Measurements from ENCODE around the gene GRID1.

Gene GRID1

DNA sequence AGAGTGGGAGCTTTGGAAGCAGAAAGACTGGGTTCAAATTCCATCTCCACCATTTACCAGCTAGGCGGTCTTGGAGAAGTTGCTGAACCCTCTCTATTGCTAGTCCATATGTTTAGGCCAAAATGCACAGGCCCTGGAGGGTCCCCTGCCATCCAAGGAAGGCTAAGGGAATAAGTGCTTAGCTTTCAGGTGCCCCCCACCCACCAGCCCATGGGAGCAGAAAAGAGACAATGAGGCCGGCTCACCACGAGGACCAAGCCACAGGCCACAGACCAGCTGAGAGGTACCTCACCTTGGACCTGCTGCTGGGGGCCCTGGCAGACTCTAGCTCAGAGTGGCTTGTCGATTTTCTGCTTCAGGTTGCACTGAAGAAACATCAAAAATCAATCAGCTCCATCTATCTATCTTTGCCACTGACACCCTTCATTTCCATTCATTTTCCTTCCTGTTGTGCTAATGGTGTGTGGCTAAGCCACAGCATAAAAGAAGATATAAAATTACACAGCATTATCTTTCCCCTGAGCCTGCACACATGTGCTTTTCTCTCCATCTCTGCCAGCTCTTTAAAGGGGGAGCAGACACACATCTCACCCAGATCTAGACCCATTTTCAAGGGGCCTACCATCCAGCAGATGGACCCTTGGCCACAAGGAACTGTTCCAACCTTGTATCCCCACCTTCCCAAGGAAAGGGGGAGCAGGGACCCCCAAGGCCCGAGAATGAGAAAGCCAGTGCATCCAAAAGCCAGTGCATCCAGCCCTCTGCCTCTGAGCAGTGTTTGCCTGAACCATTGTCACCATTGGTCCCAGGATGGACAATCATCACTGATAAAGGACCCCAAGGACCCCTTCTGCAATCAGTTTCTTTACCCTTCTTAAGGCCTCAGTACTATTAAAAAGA lies 65.4 kb downstream of the GRID1 start:
- peaks cover 24% of the 10 kb centered on the region for H3K4me1 ChIP-seq
- H3K4me2 ChIP-seq: no peak overlapping the region
- H4K20me1 ChIP-seq: no peaks in the 10 kb centered on the region
- H3K36me3 ChIP-seq: no peaks in the 10 kb centered on the region
- H3K27ac ChIP-seq: no peak overlapping the region
- TF ChIP-seq Cebpa-rat (IDR thresholded peaks at IDR 0.05): no peak
- no peaks in the 10 kb centered on the region for H3K9me3 ChIP-seq
- H3K4me3 ChIP-seq: no peak overlapping the region
- H3K27me3 ChIP-seq: no peaks in the 10 kb centered on the region
- no peak overlapping the region for H3K9ac ChIP-seq

DNA sequence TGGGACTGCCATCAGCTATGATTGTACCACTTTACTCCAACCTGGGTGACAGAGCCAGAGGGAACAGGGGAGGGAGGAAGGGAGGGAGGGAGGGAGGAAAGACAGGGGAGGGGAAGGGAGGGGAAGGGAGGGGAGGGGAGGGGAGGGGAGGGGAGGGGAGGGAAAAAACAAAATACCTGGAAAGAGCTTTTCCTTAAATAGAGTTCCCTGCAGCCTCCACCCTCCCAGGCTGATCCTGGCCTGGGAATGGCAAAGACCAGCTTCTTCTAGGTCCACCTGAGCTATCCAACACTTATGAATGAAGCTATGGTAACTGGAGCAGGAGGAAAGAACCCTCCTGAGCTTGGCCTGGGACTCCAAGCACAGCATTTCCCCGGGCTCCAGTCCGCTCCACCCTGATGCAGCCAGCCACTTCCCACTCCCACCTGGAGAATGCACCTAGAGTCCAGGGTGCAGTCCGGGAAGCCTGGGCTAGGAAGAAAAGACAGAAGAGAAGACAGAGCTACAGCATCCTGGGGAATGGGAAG lies 66.1 kb downstream of the GRID1 start:
- H3K27ac ChIP-seq: no peak overlapping the region
- no peaks in the 10 kb centered on the region for H4K20me1 ChIP-seq
- no peaks in the 10 kb centered on the region for H3K36me3 ChIP-seq
- TF ChIP-seq Cebpa-rat (IDR thresholded peaks at IDR 0.05): no peak
- H3K27me3 ChIP-seq: no peaks in the 10 kb centered on the region
- no peaks in the 10 kb centered on the region for H3K9me3 ChIP-seq
- no peak overlapping the region for H3K4me3 ChIP-seq
- H3K4me1 ChIP-seq: peaks cover 17% of the 10 kb centered on the region
- H3K9ac ChIP-seq: no peak overlapping the region
- no peak overlapping the region for H3K4me2 ChIP-seq

DNA sequence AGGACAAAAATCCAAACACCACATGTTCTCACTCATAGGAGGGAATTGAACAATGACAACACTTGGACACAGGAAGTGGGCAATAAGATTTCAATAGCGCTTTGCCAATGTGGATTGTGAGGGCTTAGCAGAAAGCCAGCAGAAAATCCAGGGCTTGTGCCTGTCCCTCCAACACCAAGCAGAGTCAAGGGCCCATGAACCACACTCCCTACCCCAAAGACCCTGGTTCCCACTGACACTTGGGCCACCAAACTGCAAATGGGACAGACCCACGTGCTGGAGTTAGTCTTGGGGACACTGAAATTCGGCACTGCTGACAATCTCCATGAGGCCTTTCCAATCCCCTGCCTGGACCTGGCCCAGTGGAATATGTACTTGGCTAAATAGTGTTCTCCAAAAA lies 67.0 kb downstream of the GRID1 start:
- Histone ChIP-seq H4K20me1 (no peaks in the 10 kb centered on the region), H3K9ac (no peak overlapping the region), H3K4me3 (no peak overlapping the region), H3K27ac (no peak overlapping the region), H3K4me2 (no peak overlapping the region), H3K9me3 (no peaks in the 10 kb centered on the region), H3K27me3 (no peaks in the 10 kb centered on the region), H3K36me3 (no peaks in the 10 kb centered on the region), H3K4me1 (peaks cover 13% of the 10 kb centered on the region)
- TF ChIP-seq Cebpa-rat (IDR thresholded peaks at IDR 0.05): no peak

DNA sequence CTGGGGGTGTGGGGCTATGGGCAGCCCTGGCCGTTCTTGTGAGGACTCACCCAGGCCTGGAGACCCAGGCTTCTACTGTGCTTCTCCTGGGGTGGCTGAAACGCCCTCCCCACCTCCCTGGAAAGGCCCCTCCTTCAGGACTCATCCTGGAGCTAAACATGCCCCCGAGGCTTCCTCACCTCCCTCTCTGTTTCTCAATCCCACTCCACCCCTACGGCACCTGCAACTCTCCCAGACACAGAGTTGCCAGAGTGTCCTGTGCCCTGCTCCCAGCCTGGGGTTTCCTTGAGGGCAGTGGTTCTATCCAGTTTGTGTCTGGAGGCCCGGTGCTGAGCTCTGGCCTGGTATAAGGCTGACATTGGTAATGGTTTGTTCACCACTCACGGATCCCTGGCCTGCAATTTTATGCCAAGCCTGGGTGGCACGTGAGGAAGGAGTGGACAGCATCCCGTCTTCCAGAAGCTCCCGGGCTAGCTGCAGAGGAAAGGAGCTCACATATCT lies 68.0 kb downstream of the GRID1 start:
- H3K27ac ChIP-seq: no peak overlapping the region
- no peaks in the 10 kb centered on the region for H3K27me3 ChIP-seq
- no peaks in the 10 kb centered on the region for H3K36me3 ChIP-seq
- peaks cover 13% of the 10 kb centered on the region for H3K4me1 ChIP-seq
- TF ChIP-seq Cebpa-rat (IDR thresholded peaks at IDR 0.05): no peak
- no peak overlapping the region for H3K9ac ChIP-seq
- H3K9me3 ChIP-seq: no peaks in the 10 kb centered on the region
- no peaks in the 10 kb centered on the region for H4K20me1 ChIP-seq
- peak overlapping the region; percentile 9; the same call in 1 of the 2 replicates for H3K4me2 ChIP-seq
- no peak overlapping the region for H3K4me3 ChIP-seq

DNA sequence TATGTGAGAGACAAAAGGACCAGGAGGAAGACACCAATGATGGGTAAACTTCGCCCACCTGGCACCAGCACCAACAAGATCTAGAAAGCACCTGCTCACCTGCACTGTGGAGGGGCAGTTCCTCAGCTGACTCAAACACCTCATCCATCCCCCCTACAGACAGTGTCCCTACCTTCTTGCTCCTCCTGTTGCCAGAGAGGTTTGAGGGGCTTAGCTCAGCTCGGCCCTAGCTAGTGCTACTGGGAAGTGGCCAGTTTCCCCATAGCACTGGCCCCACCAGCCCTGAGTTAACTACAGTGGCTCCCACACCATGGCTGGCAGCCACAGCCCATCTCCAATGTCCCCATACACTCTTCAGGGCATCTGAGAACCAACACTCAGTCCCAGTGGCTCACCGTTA lies 70.8 kb downstream of the GRID1 start:
- H3K9ac ChIP-seq: no peak overlapping the region
- H3K36me3 ChIP-seq: no peaks in the 10 kb centered on the region
- H3K4me2 ChIP-seq: no peak overlapping the region
- no peak for TF ChIP-seq Cebpa-rat (IDR thresholded peaks at IDR 0.05)
- peaks cover 23% of the 10 kb centered on the region for H3K4me1 ChIP-seq
- no peak overlapping the region for H3K27ac ChIP-seq
- H3K4me3 ChIP-seq: no peak overlapping the region
- H4K20me1 ChIP-seq: no peaks in the 10 kb centered on the region
- no peaks in the 10 kb centered on the region for H3K9me3 ChIP-seq
- no peaks in the 10 kb centered on the region for H3K27me3 ChIP-seq

DNA sequence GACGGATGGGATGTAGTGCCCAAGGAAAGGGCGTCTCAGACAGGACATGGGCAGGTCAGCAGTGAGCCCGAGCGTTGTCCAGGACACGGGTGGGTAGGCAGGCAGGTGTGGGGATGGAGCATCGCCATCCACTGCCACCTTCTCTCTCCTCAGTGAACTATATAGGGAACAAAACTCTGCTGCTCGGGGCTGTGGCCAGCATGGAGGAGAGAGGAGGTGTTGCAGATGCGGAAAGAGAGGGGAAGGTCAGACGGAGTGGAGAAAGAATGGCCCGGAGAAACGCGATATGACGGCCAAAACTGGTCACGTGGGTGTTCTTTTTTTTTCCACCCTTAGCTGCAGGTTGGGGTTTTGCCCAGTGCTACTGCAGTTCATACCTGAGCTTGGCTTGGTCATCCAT lies 71.2 kb downstream of the GRID1 start:
- Histone ChIP-seq H3K27me3 (no peaks in the 10 kb centered on the region), H3K9me3 (no peaks in the 10 kb centered on the region), H3K4me3 (no peak overlapping the region), H4K20me1 (no peaks in the 10 kb centered on the region), H3K36me3 (no peaks in the 10 kb centered on the region), H3K9ac (no peak overlapping the region), H3K4me1 (peaks cover 26% of the 10 kb centered on the region), H3K27ac (no peak overlapping the region), H3K4me2 (no peak overlapping the region)
- TF ChIP-seq Cebpa-rat (IDR thresholded peaks at IDR 0.05): no peak

DNA sequence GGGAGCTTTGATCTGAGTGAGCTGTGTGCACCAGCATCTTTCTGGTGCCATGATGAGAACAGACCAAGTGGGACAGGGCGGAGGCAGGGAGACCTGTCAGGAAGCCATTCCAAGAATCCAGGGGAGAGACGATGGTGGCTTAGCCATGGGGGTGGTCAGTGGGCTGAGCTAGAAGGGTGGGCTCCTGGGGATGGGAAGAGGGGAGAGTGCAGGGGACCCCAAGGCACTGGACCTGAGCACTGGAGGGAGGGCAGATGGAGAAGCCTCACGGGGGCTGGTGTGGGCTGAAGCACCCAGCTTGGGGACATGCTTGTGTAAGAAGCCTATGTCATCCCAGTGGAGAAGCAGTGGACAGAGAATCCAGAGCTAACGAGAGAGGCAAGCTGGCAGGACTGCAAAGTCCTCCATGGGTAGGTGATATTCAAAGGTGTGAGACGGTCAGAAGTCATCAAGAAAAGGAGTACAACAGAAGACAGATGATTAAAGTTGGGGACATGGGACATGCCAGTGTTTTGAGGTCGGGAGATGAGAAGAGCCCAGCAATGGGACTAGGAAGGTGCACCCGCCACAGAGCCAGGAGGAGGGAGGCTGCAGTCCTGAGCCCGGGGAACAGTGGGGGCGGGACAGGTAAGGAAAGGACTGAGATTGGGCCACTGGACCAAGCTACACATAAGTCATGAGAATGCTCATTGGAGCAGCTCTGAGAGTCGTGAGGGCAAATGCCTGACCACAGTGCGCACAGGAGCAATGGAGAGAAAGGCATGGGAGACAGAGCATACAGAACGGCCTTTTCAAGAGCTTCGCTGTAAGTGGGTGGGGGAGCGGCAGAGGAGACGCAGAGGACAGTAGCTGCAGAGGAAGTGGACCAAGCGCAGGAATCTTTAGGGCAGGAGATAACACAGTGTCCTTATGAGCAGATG lies 72.0 kb downstream of the GRID1 start:
- Histone ChIP-seq H3K4me1 (peaks cover 33% of the 10 kb centered on the region), H4K20me1 (no peaks in the 10 kb centered on the region), H3K4me3 (no peak overlapping the region), H3K4me2 (no peak overlapping the region), H3K27me3 (no peaks in the 10 kb centered on the region), H3K36me3 (no peaks in the 10 kb centered on the region), H3K9ac (no peak overlapping the region), H3K27ac (no peak overlapping the region), H3K9me3 (no peaks in the 10 kb centered on the region)
- TF ChIP-seq Cebpa-rat (IDR thresholded peaks at IDR 0.05): no peak

DNA sequence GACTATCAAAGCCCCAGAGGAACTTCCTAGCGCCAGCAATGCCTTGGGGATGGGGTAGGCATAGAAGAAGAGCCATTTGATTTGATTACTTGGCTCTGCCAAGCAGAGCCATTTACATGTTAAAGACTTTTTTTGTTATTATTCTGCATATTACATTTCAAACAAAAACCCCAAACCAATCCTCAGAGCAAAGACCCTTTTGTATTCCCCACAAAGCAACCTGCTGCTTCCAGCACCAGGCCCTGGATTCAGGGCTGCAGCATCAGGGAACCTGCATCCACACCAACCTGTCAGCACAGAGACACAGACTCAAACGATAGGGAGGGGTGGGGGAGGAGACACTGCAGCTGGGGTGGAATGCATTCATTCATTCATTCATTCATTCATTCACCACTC lies 73.2 kb downstream of the GRID1 start:
- Histone ChIP-seq H3K4me3 (no peak overlapping the region), H3K27ac (no peak overlapping the region), H3K9me3 (no peaks in the 10 kb centered on the region), H3K36me3 (no peaks in the 10 kb centered on the region), H3K4me2 (no peak overlapping the region), H3K27me3 (no peaks in the 10 kb centered on the region), H3K9ac (no peak overlapping the region), H4K20me1 (no peaks in the 10 kb centered on the region), H3K4me1 (peaks cover 44% of the 10 kb centered on the region)
- TF ChIP-seq Cebpa-rat (IDR thresholded peaks at IDR 0.05): no peak

DNA sequence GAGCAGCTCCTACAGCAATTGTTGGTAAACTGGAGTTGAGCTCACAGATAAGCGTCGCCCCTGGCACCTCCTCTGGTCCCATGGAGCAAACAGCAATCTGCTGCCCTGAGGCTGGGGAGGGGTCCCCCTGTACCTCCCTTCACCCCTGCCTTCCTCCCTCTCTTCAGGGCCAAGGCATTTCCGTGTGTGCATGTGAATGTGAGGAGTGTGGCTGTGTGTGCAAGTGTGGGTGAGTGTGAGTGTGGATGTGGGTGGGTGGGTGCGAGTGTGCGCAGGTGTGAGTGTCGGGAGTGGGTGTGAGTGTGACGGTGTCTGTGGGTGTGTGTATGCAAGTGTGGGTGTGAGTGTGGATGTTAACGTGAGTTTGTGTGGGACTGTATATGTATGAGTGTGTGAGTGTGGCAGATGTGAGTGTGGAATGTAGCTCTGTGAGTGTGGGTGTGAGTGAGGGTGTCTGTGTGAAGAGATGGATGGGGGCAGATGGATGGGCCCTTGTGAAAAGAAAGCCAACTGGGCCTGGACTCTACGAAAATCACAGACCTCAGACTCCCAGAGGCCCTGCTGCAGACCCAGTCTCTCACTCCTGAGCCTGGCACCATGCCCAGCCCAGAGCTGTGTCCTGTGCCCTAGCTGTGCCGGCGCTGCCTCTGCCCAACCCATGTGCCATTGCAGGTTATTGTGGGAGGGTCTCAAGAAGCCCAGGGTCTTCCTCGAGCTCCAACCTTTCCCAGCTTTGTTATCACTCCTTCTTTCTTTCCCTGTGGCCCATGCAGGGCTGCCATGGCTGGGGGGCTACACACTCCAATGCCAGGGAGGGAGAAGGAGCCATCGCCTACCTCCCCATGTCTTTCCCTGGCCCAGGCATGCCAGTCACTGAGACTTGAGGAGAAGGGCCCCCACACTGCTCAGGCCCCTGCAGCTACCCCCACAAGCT lies 73.9 kb downstream of the GRID1 start:
- Histone ChIP-seq H3K4me1 (peaks cover 44% of the 10 kb centered on the region), H3K4me2 (no peak overlapping the region), H3K9ac (no peak overlapping the region), H4K20me1 (no peaks in the 10 kb centered on the region), H3K27me3 (no peaks in the 10 kb centered on the region), H3K36me3 (no peaks in the 10 kb centered on the region), H3K27ac (no peak overlapping the region), H3K9me3 (no peaks in the 10 kb centered on the region), H3K4me3 (no peak overlapping the region)
- no peak for TF ChIP-seq Cebpa-rat (IDR thresholded peaks at IDR 0.05)

Measured in BLaER1 (cell line).